ENCODE measurements around the gene ZNF277. TPM values are rescaled to one million over a fixed set of nuclear protein-coding genes. Genes with fewer than 3 reads are reported as not detected.

Gene ZNF277, protein sequence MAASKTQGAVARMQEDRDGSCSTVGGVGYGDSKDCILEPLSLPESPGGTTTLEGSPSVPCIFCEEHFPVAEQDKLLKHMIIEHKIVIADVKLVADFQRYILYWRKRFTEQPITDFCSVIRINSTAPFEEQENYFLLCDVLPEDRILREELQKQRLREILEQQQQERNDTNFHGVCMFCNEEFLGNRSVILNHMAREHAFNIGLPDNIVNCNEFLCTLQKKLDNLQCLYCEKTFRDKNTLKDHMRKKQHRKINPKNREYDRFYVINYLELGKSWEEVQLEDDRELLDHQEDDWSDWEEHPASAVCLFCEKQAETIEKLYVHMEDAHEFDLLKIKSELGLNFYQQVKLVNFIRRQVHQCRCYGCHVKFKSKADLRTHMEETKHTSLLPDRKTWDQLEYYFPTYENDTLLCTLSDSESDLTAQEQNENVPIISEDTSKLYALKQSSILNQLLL
- total RNA-seq, result 38.1 and 67.1 TPM in 2 replicates

DNA sequence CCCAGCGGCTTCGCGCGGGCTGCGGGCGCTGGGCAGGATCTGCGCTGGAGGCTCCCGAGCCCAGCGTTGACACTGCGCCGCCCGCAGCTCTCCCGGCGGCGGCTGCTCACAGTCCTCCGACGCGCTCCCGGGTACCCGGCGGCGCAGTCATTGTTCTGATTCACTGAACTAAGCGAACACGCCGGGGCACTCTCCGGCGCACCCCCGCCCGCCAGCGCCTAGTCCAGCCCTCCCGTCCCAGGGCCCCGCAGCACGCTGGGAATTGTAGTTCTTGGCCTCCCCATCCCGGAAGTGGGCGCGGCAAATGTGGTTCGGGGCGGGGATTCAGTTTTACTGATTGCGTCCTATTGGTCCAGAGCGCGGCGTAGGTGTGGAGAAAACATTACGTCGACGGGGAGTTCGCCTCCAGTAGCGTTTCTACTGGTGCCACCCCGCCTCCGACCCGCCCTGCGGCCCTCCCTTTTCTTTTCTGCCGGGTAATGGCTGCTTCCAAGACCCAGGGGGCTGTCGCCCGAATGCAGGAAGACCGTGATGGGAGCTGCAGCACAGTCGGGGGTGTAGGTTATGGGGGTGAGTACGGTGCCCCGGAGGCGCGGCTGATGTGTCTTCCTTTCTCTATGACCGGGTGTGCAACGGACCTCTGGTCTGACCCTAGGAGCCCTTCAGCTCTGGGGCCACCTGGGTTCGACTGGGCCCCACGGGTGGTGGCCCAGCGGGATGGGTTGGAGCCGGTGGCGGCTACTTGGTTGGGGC is at the start of gene ZNF277, which contains the start of gene DOCK4:
ZNF277 (plus strand) TSS at position 458 of the 753 bp plus-strand sequence; CDS start at position 480, 22 bp downstream.
DOCK4 (minus strand) TSS at position 162 of the 753 bp plus-strand sequence. CDS start 261 bp downstream, outside the sequence.

Other genes starting within 250 kb of the ZNF277 start
- 0.98 and 2.0 TPM in 2 replicates for gene DOCK4, start 296 bp upstream of the ZNF277 start, total RNA-seq
- 38.6 and 64.0 TPM in 2 replicates for gene IFRD1, start 243.8 kb downstream of the ZNF277 start, total RNA-seq